GM21515 (cell line): Measurements from ENCODE around the gene UTP20.
A peak's percentile ranks its signal among the peaks of the same experiment; 100 is the strongest.

Experiments used
- ATAC-seq: cut with Tn5 transposase; IDR thresholded peaks from one replicate; pipeline ENCODE4 v1.9.1; 2021; ENCODE audit not compliant: unreplicated experiment

Gene UTP20

GRCh38 chr12:101280006-101280505 is at the start of gene UTP20:
Gene UTP20 (plus strand): TSS chr12:101280105. CDS start chr12:101280283, 178 bp downstream.
- ATAC-seq = peak; percentile 99

- no peak for ATAC-seq
Observed at GRCh38 chr12:101230547-101230946, 49.4 kb upstream of the UTP20 start.

GRCh38 chr12:101231636-101232035 is 48.3 kb upstream of the UTP20 start:
- ATAC-seq = no peak

- ATAC-seq = no peak
Observed at GRCh38 chr12:101235686-101236085, 44.2 kb upstream of the UTP20 start.

GRCh38 chr12:101238306-101238705 is 41.6 kb upstream of the UTP20 start:
- no peak for ATAC-seq

GRCh38 chr12:101238800-101239329 is 41.0 kb upstream of the UTP20 start:
- ATAC-seq = no peak

GRCh38 chr12:101243074-101243473 is 36.8 kb upstream of the UTP20 start:
- no peak for ATAC-seq

- ATAC-seq = no peak
Observed at GRCh38 chr12:101243616-101244015, 36.3 kb upstream of the UTP20 start.

GRCh38 chr12:101256266-101256665 is 23.6 kb upstream of the UTP20 start:
- ATAC-seq = no peak

- ATAC-seq = no peak
Observed at GRCh38 chr12:101257357-101257756, 22.5 kb upstream of the UTP20 start.

GRCh38 chr12:101267111-101267510 is 12.8 kb upstream of the UTP20 start:
- ATAC-seq = no peak

GRCh38 chr12:101276433-101276832 is 3.5 kb upstream of the UTP20 start:
- no peak for ATAC-seq

GRCh38 chr12:101277443-101277842 is 2.5 kb upstream of the UTP20 start:
- ATAC-seq = no peak

- ATAC-seq = no peak
Observed at GRCh38 chr12:101287357-101287756, 7.5 kb downstream of the UTP20 start.

GRCh38 chr12:101297661-101298060 is 17.8 kb downstream of the UTP20 start:
- no peak for ATAC-seq

- ATAC-seq = no peak
Observed at GRCh38 chr12:101298426-101298825, 18.5 kb downstream of the UTP20 start.

- no peak for ATAC-seq
Observed at GRCh38 chr12:101299346-101299745, 19.4 kb downstream of the UTP20 start.

GRCh38 chr12:101299931-101300330 is 20.0 kb downstream of the UTP20 start:
- no peak for ATAC-seq

GRCh38 chr12:101302741-101303140 is 22.8 kb downstream of the UTP20 start:
- ATAC-seq = no peak

- ATAC-seq = no peak
Observed at GRCh38 chr12:101305226-101305779, 25.4 kb downstream of the UTP20 start.

GRCh38 chr12:101305794-101306193 is 25.9 kb downstream of the UTP20 start:
- no peak for ATAC-seq

GRCh38 chr12:101322480-101322879 is 42.6 kb downstream of the UTP20 start:
- ATAC-seq = no peak

GRCh38 chr12:101323255-101323654 is 43.4 kb downstream of the UTP20 start:
- no peak for ATAC-seq
